ENCODE data around the gene CERS6. TPM values are rescaled to one million over a fixed set of nuclear protein-coding genes. Genes with fewer than 3 reads are reported as not detected.
A peak's percentile ranks its signal among the peaks of the same experiment; 100 is the strongest.

Gene CERS6
- total RNA-seq, 8 experiments from 2014 or later = 18.2 to 59.9 (median 39.7) TPM

DNA sequence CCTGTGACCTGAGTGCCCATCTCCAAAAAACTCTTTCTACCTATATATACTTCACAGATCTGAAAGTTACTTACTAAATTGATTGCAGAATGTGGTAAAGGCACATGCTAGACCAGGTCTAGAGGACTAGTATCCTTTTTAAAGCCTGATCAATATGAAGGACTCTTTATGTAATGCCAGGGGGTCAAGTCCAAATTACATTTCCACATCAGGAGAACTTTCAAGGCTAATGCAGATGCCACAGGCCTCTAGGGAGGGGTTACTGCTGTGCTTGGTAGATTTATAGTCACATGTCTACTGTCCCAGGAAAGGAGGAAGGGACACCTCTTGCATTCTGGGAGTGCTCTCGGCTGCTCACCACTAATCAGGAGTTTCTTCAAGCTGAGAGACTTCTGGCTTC lies 227.9 kb downstream of the CERS6 start:
- in situ Hi-C loops (cut with MboI; ENCODE audit: low pct_unique_long_range_greater_than_20kb in 2 of 9, low sequenced_read_pairs in 9 of 9, unreplicated experiment in 9 of 9) = no loop called here
- Histone ChIP-seq H3K27ac (no peak overlapping the region), H3K4me1 (replicated peaks in 1 of 2) (peaks cover 24 to 57% of the 10 kb centered on the region in 2 donors), H3K4me3 (no peak overlapping the region)
- WGBS, 10 experiments = 40 to 100% (median 83%) methylated on average over 1 of the region's 1 CpG; no CpG with 5 or more reads in 3 of the 10 experiments
- peak in 3 of 8 experiments; percentile 16 to 38 (median 22) for ATAC-seq (replicated peaks in 6 of 8)

DNA sequence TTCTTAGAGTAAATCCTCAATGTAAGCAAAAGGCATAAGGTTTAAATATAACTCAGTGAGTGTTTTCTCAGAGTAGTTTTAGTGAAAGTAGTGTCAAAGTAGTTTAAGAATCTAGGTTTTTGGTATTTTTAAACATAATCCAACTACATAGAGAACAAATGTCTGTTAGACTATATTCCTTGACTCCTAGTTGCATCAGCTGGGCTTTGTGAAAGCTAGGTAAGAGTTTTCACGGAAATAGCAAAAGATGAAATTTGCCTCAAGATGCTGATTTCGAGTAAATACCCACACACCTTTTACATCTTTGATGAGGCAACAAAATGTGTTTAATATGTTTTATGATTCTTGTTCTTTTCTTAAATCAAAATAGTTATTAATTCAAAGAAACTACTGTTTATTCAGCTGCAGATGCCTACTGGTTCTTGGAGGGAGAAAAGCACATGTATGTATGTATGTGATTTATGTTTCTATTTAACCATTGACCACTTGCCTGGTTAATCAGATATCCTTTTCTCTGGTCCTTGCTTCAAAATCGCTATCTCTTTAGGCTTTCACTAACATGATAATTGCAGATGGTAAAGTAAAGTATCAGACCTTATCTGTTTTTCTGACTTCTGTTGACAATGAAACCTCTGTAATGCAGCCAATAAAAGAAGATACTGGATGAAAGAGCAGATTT lies 229.0 kb downstream of the CERS6 start:
- peak overlapping the region; percentile 7 to 55 for H3K27ac ChIP-seq
- H3K4me3 ChIP-seq = no peak overlapping the region
- peak in 2 of 8 experiments; percentile 8 to 15 for ATAC-seq (replicated peaks in 6 of 8)
- WGBS, 10 experiments = 68 to 100% (median 85%) methylated on average over 1 to 3 of the region's 3 CpGs
- in situ Hi-C loops (cut with MboI; ENCODE audit: low pct_unique_long_range_greater_than_20kb in 2 of 9, low sequenced_read_pairs in 9 of 9, unreplicated experiment in 9 of 9) = no loop called here
- peaks cover 24 to 60% of the 10 kb centered on the region in 2 donors for H3K4me1 ChIP-seq (replicated peaks in 1 of 2)

DNA sequence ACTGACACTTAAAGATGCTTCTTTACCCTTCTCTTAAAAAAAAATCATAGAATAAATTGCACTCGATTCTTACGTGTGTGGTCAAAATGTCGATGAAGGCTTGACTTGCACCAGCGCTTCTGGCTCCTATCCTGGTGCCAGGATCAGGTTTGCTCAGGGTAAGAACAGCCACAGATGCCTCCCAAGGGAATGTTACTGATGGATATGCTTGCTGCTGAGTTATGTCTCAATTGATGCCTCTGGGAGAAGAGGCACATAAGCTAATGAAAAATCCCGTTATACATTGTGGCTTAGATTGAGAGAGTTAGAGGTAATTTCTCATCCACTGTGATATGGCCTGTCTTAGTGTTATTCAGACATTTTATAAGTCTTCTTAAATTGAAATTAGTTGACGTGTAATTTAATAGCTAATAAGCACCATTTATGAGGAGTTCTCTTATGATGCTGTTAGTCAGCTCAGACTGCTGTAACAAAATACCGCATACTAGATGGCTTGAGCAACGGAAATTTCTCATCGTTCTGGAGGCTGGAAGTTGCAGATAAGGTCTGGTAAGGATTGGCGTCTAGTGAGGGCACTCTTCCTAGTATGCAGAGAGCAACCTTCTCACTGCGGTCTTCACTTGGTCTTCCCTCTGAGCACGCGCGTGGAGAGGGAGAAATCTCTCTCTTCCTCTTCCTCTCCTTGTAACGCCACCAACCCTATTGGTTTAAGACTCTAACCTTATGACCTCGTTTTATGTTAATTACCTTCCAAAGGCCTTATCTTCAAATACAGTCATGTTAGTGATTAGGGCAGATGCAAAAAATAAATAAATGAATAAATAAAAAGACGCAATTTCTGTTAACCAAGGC lies 229.8 kb downstream of the CERS6 start:
- 64 to 98% (median 86%) methylated on average over 3 to 16 of the region's 17 CpGs for WGBS, 10 experiments
- peak in 5 of 8 experiments; percentile 81 to 97 (median 95) for ATAC-seq (replicated peaks in 6 of 8)
- Histone ChIP-seq H3K4me1 (replicated peaks in 1 of 2) (peaks cover 24 to 62% of the 10 kb centered on the region in 2 donors), H3K4me3 (no peak overlapping the region), H3K27ac (peak overlapping the region; percentile 7 to 55)
- in situ Hi-C loops (cut with MboI; ENCODE audit: low pct_unique_long_range_greater_than_20kb in 2 of 9, low sequenced_read_pairs in 9 of 9, unreplicated experiment in 9 of 9) = no loop called here

DNA sequence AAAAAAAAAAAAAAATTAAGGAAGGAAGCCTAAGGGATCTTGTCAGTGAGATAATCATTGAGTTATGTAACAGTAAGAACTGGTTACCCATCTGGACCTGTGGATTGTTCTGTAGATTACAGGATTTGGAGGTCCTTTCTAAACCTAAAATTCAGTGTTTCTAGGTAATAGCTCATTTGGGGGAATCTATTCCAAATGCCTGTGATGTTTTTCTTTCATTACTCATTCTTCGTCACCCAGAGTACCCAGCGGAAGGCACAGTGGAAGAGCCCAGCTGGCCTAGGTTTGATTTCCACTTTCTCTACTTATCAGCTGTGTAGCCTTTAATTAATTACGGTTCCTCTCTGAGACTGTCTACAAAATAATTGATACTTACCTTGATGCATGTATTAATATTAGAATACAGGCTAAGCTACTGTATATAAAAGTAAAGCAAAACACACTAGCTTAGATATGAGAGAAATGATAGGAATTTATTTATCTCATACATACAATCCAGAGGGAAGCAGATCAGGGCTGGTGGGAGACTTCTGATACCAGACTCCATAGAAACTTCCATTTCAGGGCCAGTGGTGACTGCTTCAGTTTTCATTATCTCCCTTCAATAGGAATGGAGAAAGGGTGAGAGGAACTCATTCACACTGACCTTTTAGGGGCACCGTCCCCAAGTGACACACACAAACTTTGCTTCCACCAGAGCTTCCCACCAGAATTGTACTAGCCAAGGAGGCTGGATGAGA lies 230.6 kb downstream of the CERS6 start:
- no peak for ATAC-seq (replicated peaks in 6 of 8)
- in situ Hi-C loops (cut with MboI; ENCODE audit: low pct_unique_long_range_greater_than_20kb in 2 of 9, low sequenced_read_pairs in 9 of 9, unreplicated experiment in 9 of 9) = no loop called here
- Histone ChIP-seq H3K4me3 (no peak overlapping the region), H3K4me1 (replicated peaks in 1 of 2) (peaks cover 24 to 62% of the 10 kb centered on the region in 2 donors), H3K27ac (no peak overlapping the region)
- WGBS, 10 experiments = 60 to 100% (median 93%) methylated on average over 1 to 4 of the region's 4 CpGs; no CpG with 5 or more reads in 2 of the 10 experiments

DNA sequence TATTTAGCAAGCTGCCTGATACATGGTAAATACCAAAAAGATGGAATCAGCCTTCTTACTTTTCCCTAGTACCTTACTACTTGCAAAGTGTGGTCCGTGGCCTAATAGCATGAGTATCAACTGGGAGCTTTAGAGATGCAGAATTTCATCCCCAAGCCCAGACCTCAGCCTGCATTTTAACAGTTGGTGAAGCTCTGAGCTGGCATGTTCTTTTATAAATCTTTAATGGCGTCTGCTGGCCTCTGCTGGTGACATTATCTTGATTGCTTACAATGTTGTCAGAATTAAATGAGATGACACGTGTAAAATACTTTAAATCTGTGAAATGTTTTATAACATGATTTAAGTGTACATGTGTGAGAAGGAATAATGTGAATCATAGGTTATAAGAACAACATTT lies 231.2 kb downstream of the CERS6 start:
- Histone ChIP-seq H3K4me1 (replicated peaks in 1 of 2) (peaks cover 24 to 63% of the 10 kb centered on the region in 2 donors), H3K27ac (no peak overlapping the region), H3K4me3 (no peak overlapping the region)
- in situ Hi-C loops (cut with MboI; ENCODE audit: low pct_unique_long_range_greater_than_20kb in 2 of 9, low sequenced_read_pairs in 9 of 9, unreplicated experiment in 9 of 9) = no loop called here
- peak in 4 of 8 experiments; percentile 28 to 53 (median 33) for ATAC-seq (replicated peaks in 6 of 8)
- 33 to 80% (median 61%) methylated on average over 1 to 3 of the region's 3 CpGs for WGBS, 10 experiments

DNA sequence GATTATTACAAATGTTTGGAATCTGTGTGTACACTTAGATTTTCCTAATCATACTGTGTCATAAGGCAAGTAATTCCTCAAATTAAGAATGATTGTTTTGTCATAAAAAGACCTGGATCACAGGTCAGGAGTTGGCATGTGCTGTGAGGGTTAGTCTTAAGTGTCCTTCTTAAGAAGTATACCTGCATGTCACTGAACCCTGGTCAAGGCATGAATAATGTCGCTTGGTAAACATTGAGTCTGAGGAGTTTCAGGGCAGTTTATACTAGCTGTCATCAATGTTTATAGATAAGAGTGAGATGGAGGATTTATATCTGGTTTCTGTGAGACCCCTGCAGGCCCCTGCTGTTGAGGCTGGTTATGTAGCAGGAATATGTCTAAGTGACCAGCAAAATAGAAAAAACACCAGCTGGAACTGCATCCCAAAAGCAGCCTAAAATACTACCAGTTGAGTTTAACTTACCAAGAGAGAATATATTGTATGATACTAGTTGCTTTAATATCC lies 234.4 kb downstream of the CERS6 start:
- Histone ChIP-seq H3K27ac (no peak overlapping the region), H3K4me1 (replicated peaks in 1 of 2) (peaks cover 14 to 53% of the 10 kb centered on the region in 2 donors), H3K4me3 (no peak overlapping the region)
- in situ Hi-C loops (cut with MboI; ENCODE audit: low pct_unique_long_range_greater_than_20kb in 2 of 9, low sequenced_read_pairs in 9 of 9, unreplicated experiment in 9 of 9) = no loop called here
- 100% methylated on average over 1 of the region's 1 CpG; no CpG with 5 or more reads in 2 of the 10 experiments for WGBS, 10 experiments
- no peak for ATAC-seq (replicated peaks in 6 of 8)

DNA sequence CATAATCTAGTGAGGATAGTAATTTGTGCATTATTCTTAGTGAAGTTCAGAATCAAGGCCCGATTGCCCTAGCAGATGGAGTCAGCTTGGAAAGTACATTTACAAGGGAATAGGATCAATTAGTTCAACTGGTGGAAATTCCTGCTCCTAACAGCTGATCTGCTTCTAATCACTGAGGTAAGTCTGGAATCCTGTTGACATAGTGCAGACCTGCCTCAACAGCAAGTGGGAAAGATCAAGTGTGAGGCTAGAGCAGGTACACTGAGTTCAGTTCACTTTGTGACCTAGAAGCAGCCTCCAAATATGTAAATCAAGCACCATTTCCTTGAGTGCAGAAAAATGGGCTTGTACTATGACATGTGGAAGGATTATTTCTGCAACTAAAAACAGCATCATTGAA lies 235.1 kb downstream of the CERS6 start:
- 33 to 100% (median 94%) methylated on average over 1 of the region's 1 CpG; no CpG with 5 or more reads in 4 of the 10 experiments for WGBS, 10 experiments
- in situ Hi-C loops (cut with MboI; ENCODE audit: low pct_unique_long_range_greater_than_20kb in 2 of 9, low sequenced_read_pairs in 9 of 9, unreplicated experiment in 9 of 9) = no loop called here
- Histone ChIP-seq H3K4me1 (replicated peaks in 1 of 2) (peaks cover 9 to 45% of the 10 kb centered on the region in 2 donors), H3K27ac (no peak overlapping the region), H3K4me3 (no peak overlapping the region)
- no peak for ATAC-seq (replicated peaks in 6 of 8)

DNA sequence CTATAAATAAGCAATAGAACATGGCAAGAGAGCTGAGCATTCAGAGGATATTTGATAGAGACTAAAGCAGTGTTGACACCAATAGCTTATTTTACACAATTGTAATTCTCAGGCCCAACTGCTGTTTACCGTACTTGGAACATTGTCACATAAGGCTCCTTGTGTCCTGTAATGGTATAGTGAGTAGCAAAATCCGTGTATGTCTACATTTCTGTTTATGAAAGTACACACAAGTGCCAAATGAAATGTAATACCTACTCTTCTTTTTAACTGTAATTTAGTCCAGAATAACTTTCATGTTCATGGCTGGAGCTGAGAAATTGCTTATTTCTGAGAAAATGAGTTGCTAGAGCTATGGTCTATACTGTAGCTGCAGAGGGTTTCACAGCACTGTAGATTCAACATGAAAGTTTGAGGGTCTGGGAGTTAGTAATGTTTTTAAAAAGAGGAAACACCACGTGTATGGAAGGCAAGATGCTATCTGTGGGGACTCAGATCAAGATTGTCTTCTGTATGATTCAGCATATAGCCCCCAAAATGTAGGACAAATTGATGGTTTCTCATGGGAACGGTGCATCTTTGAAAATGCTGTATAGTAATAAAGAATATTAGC lies 236.2 kb downstream of the CERS6 start:
- WGBS, 10 experiments = 38 to 100% (median 95%) methylated on average over 1 to 4 of the region's 4 CpGs
- in situ Hi-C loops (cut with MboI; ENCODE audit: low pct_unique_long_range_greater_than_20kb in 2 of 9, low sequenced_read_pairs in 9 of 9, unreplicated experiment in 9 of 9) = no loop called here
- no peak overlapping the region for H3K4me3 ChIP-seq
- H3K4me1 ChIP-seq (replicated peaks in 1 of 2) = peaks cover under 1 to 35% of the 10 kb centered on the region in 2 donors
- ATAC-seq (replicated peaks in 6 of 8) = peak in 1 of 8 experiments; percentile 12
- no peak overlapping the region for H3K27ac ChIP-seq

DNA sequence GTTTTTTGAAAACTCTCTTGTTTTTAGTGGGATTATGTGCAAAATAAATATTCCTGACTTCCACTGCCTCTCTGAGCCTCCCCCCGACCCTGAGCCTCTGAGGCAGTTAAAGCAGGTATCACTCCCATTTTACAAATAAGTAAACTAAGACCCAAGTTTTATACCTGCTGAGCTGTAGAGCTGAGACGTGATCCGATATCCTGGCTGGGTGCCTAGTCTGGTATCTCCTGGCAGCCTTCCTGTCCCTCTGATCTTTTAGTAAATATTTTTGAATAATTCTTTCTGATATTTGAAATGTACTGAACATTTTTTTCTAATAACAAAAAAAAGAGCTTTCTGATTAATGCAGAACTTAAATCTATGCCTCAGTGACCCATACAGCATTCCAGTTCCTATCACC lies 238.1 kb downstream of the CERS6 start:
- WGBS, 10 experiments = 60 to 100% (median 100%) methylated on average over 1 to 3 of the region's 3 CpGs; no CpG with 5 or more reads in 2 of the 10 experiments
- ATAC-seq (replicated peaks in 6 of 8) = no peak
- Histone ChIP-seq H3K4me3 (no peak overlapping the region), H3K27ac (no peak overlapping the region), H3K4me1 (replicated peaks in 1 of 2) (peaks cover 0 to 33% of the 10 kb centered on the region in 2 donors)
- in situ Hi-C loops (cut with MboI; ENCODE audit: low pct_unique_long_range_greater_than_20kb in 2 of 9, low sequenced_read_pairs in 9 of 9, unreplicated experiment in 9 of 9) = no loop called here

DNA sequence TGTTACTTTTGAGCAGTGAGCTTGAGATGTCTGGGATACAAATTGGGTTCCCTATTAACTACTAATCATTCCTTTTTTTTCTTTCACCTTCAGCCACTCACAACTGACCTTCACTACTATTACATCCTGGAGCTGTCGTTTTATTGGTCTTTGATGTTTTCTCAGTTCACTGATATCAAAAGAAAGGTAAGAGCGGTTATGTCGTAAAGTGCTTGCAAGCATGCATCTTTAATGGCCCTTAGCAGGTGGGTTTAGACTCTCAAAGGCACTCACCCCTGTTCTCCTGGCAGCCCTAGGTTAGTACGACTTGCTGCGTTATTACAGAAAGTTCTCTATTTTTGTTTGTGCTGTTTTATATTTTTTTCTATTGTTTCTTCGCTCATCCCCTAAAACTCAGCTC lies 238.8 kb downstream of the CERS6 start:
- H3K27ac ChIP-seq = no peak overlapping the region
- no peak overlapping the region for H3K4me3 ChIP-seq
- in situ Hi-C loops (cut with MboI; ENCODE audit: low pct_unique_long_range_greater_than_20kb in 2 of 9, low sequenced_read_pairs in 9 of 9, unreplicated experiment in 9 of 9) = no loop called here
- 82 to 100% (median 94%) methylated on average over 2 to 6 of the region's 6 CpGs; no CpG with 5 or more reads in 1 of the 10 experiments for WGBS, 10 experiments
- peaks cover 0 to 36% of the 10 kb centered on the region in 2 donors for H3K4me1 ChIP-seq (replicated peaks in 1 of 2)
- no peak for ATAC-seq (replicated peaks in 6 of 8)

DNA sequence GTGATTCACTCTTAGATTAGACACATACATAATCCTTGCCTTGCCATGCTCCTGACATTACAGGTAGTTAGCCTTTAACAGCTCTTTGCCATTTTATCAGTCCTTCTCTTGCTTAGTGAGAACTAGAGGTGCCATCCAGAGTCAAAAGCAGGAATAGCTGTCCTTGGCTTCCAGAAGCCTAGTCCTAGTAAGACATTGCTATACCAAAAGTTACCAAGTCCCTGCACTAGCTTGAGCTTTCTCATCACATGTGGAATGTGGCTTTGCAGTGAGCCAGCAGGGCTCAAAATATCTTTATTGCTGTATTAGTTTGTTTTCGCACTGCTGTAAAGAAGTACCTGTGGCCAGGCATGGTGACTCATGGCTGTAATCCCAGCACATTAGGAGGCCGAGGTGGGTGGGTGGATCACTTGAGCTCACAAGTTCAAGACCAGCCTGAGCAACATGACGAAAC lies 241.6 kb downstream of the CERS6 start:
- in situ Hi-C loops (cut with MboI; ENCODE audit: low pct_unique_long_range_greater_than_20kb in 2 of 9, low sequenced_read_pairs in 9 of 9, unreplicated experiment in 9 of 9) = no loop called here
- Histone ChIP-seq H3K4me1 (replicated peaks in 1 of 2) (peaks cover 0 to 32% of the 10 kb centered on the region in 2 donors), H3K4me3 (no peak overlapping the region), H3K27ac (no peak overlapping the region)
- 93 to 100% (median 100%) methylated on average over 1 to 2 of the region's 3 CpGs; no CpG with 5 or more reads in 4 of the 10 experiments for WGBS, 10 experiments
- no peak for ATAC-seq (replicated peaks in 6 of 8)

DNA sequence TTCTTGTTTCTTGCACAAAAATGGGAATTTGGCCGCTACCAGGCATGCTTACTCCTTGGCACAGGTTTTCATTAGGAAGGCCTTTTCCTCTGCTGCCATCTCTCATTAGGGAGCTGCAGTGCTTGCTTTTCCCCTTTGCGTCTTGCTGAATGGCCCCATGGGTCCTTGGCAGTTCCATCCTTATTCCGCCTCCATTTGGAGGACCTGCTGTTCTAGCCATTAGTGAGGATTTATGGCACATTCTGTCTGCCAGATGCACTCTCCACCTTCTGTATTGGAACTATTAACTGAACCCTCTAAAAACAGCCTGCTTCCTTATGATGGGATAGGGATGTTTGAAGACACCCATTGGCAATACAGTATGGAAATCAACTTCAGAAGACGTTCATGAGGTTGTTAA lies 242.9 kb downstream of the CERS6 start:
- Histone ChIP-seq H3K4me1 (replicated peaks in 1 of 2) (peaks cover 0 to 24% of the 10 kb centered on the region in 2 donors), H3K27ac (no peak overlapping the region), H3K4me3 (no peak overlapping the region)
- WGBS, 10 experiments = 30 to 100% (median 86%) methylated on average over 1 to 4 of the region's 4 CpGs; no CpG with 5 or more reads in 1 of the 10 experiments
- in situ Hi-C loops (cut with MboI; ENCODE audit: low pct_unique_long_range_greater_than_20kb in 2 of 9, low sequenced_read_pairs in 9 of 9, unreplicated experiment in 9 of 9) = no loop called here
- ATAC-seq (replicated peaks in 6 of 8) = peak in 4 of 8 experiments; percentile 14 to 64 (median 30)
